Islet precursor cell (in vitro differentiated cells): ENCODE measurements around the gene LSAMP.

Experiments used
- DNase-seq: peaks from one replicate; pipeline ENCODE4 v3.0.0-alpha.2; 2018

The LSAMP gene

DNA sequence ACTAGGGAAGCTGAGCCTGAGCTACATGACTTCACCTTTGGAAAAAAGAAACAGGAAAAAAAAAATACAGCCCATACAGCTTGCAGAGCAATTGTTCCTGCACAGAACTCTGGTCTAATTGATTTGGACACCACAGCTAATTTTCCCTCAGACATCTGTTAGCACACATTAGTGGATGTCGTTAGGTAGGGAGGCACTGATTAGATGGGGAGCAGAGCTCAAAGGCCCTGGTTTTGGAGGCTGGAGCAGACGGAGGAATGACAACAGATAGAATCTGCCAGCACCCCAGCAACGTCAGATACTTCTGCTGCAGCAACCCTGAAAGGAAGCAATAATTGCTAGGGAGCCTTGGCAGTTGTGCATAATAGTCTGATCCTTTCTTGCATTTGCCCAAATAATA lies 398.9 kb downstream of the LSAMP start:
- DNase-seq = no peak

- no peak for DNase-seq
Observed at GRCh38 chr3:116045314-116045713, 400.0 kb downstream of the LSAMP start.

GRCh38 chr3:116040152-116040551 lies 405.1 kb downstream of the LSAMP start:
- DNase-seq = no peak

GRCh38 chr3:116039651-116039985 lies 405.7 kb downstream of the LSAMP start:
- no peak for DNase-seq

- no peak for DNase-seq
Observed at GRCh38 chr3:116038968-116039650, 406.2 kb downstream of the LSAMP start.

- DNase-seq = no peak
Observed at GRCh38 chr3:116037954-116038911, 407.1 kb downstream of the LSAMP start.

DNA sequence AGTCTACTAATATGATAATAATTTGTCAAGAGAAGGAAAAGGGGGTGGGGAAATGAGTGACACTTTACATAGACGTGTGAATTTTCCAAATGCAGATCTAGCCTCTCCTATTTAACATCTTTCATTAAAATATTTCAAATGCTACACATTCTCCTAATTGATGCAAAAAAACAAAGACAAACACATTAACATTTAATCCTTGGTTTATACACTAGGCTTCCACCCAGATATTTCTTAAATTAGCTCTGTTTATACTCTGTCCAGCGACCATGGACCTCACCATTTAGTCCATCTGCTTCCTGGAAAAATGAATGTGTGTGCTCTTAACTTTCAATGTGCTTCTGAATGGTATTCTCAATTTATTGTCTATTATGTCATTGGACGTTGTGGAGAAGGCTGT lies 409.9 kb downstream of the LSAMP start:
- no peak for DNase-seq

DNA sequence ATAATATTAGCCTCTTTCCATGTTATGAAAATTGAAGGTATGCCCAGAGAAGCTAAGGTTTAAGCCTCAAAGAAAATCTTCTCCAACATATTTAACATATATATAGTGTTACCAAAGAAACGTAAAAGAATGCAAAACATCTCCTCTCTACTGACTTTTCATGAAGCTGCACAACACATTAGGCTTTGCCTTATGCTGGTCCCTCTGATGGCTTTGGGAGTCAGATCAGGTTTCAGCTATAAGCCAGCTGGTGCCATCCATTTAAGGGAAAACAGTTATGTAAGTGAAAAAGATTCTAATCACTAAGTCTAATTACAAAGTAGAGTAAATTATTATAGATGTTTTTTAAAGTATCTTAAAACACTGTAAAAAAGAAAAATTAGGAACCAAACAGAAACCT lies 410.5 kb downstream of the LSAMP start:
- no peak for DNase-seq

DNA sequence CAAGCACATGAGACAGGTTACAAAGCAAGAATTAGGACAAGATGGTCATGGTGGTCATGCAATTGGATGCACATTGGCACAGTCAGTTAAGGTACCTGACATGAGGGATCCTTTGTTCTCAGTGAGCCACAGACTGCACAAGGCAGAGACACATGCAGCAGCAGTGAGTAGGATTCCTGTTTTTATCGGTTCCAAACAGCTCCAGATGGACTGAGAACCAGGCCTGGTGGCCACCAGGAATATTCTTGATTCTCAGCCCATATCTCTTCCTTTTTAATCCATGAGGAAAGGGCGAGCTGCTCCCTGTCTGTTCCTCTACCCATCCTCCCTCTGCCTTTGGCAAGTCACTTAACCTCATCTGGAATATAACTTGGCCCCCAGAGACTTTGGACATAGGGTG lies 411.2 kb downstream of the LSAMP start:
- DNase-seq = no peak

DNA sequence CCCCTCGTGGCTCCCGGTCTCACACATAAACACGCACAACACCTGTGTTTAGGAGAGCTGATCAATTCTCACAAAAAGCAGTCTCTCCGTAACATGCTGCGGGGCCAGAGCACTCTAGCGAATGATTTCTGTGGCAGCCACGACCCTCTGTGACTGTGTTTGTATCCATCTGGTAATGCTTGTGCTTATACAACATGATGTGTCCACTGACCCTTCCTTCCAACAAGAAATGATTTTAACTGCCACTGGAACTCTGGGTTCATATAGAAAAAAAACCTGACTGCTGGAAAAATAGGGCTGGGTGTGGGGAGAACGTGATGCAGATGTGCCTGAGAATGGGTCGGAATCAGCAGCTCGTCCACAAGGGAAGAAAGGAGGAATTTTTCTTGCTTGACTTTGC lies 411.8 kb downstream of the LSAMP start:
- DNase-seq = no peak

DNA sequence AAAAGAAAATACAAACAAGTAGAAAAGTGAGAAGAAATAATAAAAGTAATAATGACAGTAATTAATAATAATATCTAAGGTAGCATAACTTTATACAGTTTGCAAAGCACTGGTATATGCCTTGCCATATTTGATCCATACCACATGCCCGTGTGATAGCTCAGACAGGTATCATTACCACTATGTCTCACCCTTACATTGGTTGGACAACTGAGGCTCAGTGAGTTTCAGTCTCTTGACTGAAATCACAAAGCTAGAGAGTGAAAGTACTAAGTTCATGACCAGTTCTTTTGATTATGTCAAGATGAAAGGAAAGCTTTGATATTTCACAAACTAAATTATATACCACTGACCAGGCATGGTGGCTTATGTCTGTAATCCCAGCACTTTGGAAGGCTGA lies 413.1 kb downstream of the LSAMP start:
- no peak for DNase-seq

DNA sequence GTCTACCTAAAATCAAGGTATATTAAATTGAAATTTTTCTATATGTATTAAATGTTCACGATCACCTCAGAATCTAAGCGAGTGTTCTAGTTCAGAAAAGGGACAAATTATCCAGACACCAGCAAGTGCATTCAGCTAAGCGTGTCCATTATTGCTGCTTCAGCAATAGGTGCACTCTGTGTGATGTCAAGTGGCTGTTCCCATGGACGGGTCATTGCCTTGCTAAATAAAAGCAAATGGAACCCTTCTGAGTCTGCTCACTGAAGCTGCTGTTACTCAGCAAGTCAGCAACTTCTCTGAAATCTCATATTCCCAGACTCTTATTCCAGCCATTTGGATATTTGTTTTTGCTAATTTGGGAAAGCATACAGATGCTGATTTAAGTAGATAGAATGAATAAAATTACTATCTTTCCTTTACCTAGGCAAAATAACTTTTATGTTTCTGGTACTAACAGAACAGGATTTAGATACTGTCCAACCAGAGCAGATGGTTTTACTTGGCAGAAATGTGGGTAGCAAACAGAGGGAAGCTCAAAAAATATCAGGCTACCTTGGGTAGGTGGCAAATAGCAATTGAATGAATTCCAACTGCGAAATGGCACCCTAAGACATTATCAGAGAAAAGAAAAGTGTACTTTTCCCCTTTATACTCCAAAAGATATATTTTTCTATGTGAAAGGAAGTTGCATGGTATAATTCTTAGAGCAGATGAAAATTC lies 415.0 kb downstream of the LSAMP start:
- DNase-seq = no peak

- DNase-seq = no peak
Observed at GRCh38 chr3:116029266-116029665, 416.0 kb downstream of the LSAMP start.

DNA sequence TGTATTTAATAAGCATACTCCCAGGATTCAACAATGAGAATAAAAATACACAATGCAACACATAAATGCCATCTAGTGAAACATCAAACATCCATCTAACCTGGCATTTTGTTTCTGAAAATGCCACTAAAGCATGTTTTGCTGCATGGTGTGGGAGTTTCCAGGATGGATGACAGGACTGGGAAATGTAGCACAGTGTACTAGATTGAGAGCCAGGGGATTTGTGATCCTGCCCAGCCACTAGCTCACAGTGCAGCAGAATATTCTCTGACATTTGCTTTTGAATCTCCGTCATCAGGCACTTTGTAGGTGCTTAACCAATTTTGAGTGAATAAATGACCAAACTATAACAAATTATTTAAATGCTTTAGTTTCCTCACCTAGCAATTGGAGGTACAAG lies 417.1 kb downstream of the LSAMP start:
- DNase-seq = no peak

- DNase-seq = no peak
Observed at GRCh38 chr3:116020989-116021388, 424.3 kb downstream of the LSAMP start.

DNA sequence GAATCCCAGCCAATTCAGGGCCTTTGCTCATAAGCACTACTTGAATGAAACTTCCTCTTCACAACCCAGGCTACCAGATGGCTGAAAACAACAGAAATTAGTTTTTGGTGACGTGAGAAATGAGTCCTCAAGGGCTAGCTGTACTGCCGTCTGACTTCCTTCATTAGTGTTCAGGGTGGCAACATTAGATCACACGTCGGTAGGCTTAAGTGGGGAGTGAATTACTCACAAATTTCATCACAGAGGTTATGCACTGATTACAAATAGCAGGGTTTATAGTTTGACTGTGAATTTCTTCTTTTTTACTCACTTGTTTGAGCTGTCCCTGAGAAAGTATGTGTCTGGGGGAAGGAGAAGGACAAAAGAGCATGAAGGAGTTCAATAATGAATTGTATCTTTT lies 424.8 kb downstream of the LSAMP start:
- no peak for DNase-seq

- DNase-seq = no peak
Observed at GRCh38 chr3:116019254-116019763, 426.0 kb downstream of the LSAMP start.

- DNase-seq = no peak
Observed at GRCh38 chr3:116018646-116019045, 426.6 kb downstream of the LSAMP start.

- no peak for DNase-seq
Observed at GRCh38 chr3:116015931-116016330, 429.4 kb downstream of the LSAMP start.

DNA sequence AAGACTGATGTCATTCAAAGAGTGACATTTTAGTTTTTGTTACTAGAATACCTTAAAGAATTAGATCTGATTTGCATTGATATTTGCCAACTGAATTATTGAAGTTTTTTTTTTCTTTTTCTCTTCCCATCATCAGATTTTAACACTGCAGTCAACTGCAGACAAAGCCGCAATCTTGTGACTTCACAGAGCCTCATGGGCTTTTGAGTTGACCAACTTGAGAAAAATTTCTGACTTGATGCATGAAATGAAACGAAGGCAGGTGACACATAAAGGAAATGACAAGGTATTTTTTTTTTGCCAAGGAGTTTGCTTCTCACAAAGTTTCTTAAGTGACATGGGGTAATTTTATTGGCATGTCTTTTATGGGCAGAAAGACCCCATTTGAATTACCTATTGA lies 438.3 kb downstream of the LSAMP start:
- no peak for DNase-seq

DNA sequence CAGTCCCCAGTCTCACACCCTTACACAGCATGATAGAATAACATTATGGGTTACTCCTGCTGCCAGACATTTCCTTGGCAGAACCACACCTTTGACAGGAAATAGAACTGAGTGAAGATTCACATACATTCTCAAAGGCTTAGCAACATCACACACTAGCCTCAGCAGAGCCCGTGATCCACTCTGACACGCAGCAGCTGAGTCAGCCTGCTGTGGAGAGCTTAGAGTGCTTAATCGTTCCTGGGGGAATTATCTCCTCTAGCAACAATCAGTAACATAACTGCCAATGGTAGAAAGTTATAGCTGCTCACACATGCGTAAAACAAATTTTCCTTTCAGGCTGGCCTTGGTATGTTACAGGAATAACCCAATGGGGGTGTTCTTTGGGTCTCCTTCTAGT lies 439.9 kb downstream of the LSAMP start:
- peak; percentile 77 for DNase-seq

DNA sequence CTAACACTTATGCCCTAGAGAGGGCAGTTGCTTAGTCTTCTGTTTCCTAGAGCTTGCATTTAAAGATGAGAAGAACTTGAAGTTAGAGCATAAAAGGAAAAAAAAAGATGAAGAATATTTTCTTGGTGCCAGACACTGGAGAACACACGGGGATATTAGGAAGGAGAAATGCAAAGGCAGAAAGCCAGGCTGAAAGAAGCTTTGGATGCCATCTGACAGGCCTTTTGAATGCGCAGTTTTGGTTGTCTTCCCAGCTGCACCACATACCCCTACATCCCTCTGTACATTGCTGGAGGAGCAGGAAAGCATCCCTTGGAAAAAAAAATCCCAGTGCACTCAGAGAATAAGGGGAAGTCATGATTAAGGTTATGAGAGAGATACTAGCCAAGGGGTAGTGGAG lies 443.1 kb downstream of the LSAMP start:
- no peak for DNase-seq

DNA sequence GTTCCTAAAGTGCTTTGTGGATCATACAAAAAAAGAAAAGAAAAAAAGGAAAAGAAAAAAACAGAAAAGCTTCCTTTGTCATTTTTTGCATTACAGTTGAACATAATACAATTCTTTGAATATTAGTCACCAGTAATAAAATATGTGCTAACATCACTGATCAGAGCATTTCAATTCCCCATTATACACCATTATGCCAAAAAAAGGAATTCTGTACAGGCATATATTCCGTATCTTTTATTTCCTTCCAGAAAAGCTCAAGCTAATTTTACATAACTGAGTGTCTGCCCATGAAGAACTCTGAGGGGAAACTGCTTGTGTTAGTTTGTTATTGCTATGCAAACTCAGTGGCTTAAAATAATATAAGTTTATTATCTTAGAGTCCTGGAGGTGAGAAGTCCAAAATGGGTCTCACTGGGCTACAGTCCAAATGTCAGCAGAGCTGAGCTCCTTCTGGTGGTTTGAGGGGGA lies 444.1 kb downstream of the LSAMP start:
- no peak for DNase-seq
